ENCODE measurements around the gene RTN4R. TPM values are rescaled to one million over a fixed set of nuclear protein-coding genes. Genes with fewer than 3 reads are reported as not detected.

Gene RTN4R
- total RNA-seq, 1 experiment from 2014 or later, result 19.0 TPM

GRCh38 chr22:20296598-20296997 is 28.5 kb upstream of the RTN4R start:
- ChIA-PET POLR2A (no interaction called here), CTCF (no interaction called here), RAD21 (ENCODE audit: low non-redundant PET in 1 of 2, low total read pairs in 2 of 2, uncharacterized antibody in 2 of 2, unreplicated experiment in 2 of 2) (interaction anchor here in 1 of 2 experiments (0.7 kb wide), 1 partner anchor 20 kb away, joined by 3 read pairs; no protein-coding TSS in a partner anchor)
- peaks cover 3 to 17% of the 10 kb centered on the region in 2 experiments; a peak in 3 of 4 replicates for H3K4me1 ChIP-seq (ENCODE audit: control insufficient read depth in 1 of 2, insufficient read depth in 2 of 2, low read length in 2 of 2)
- H3K27me3 ChIP-seq (ENCODE audit: insufficient read depth, low read length), result no peaks in the 10 kb centered on the region
- H2AFZ ChIP-seq (ENCODE audit: low read depth, low read length, poor library complexity, severe bottlenecking), result no peak overlapping the region
- H3K9ac ChIP-seq (ENCODE audit: low read length), result no peak overlapping the region
- no peak overlapping the region for H3K4me3 ChIP-seq (replicated peaks in 1 of 2; ENCODE audit: low read depth in 1 of 2, low read length in 2 of 2)
- TF ChIP-seq ZBTB33 (IDR thresholded peaks at IDR 0.05; ENCODE audit: extremely low read depth, insufficient replicate concordance, low read length), result no peak
- no peak for TF ChIP-seq SIN3A (IDR thresholded peaks at IDR 0.05; ENCODE audit: low read depth)
- no peak for TF ChIP-seq CEBPB (IDR thresholded peaks at IDR 0.05; ENCODE audit: low read depth)
- TF ChIP-seq SRF (IDR thresholded peaks at IDR 0.05; ENCODE audit: low read depth), result no peak
- no peak for TF ChIP-seq EZH2phosphoT487 (IDR thresholded peaks at IDR 0.05; ENCODE audit: borderline replicate concordance)
- no peak for TF ChIP-seq JUND (IDR thresholded peaks at IDR 0.05)
- TF ChIP-seq REST (IDR thresholded peaks at IDR 0.05; ENCODE audit: low read depth), result no peak
- TF ChIP-seq FOSL1 (IDR thresholded peaks at IDR 0.05; ENCODE audit: low read depth), result no peak
- TF ChIP-seq CTCF (IDR thresholded peaks at IDR 0.05 in 2 of 3, conservative IDR thresholded peaks at IDR 0.05 in 1 of 3; ENCODE audit: borderline replicate concordance in 1 of 3, insufficient read depth in 1 of 3, low read depth in 2 of 3, low read length in 2 of 3), result no peak
- no peak for TF ChIP-seq POLR2A (IDR thresholded peaks at IDR 0.05; ENCODE audit: borderline replicate concordance, extremely low read depth, insufficient read depth, insufficient read length)
- no peak for TF ChIP-seq MAX (IDR thresholded peaks at IDR 0.05)
- no peak for TF ChIP-seq EGR1 (IDR thresholded peaks at IDR 0.05; ENCODE audit: low read depth)
- no peak for TF ChIP-seq YY1 (IDR thresholded peaks at IDR 0.05; ENCODE audit: extremely low read depth, insufficient replicate concordance, low read depth, low read length)
- TF ChIP-seq SP1 (IDR thresholded peaks at IDR 0.05; ENCODE audit: low read depth), result no peak
- TF ChIP-seq ATF3 (IDR thresholded peaks at IDR 0.05), result no peak
- no peak for TF ChIP-seq ELF1 (IDR thresholded peaks at IDR 0.05; ENCODE audit: borderline replicate concordance, low read depth)
- H3K27ac ChIP-seq (ENCODE audit: low read depth, low read length), result no peak overlapping the region
- no peaks in the 10 kb centered on the region for H4K20me1 ChIP-seq (ENCODE audit: insufficient read depth)
- no peaks in the 10 kb centered on the region for H3K9me2 ChIP-seq (ENCODE audit: insufficient read depth)
- no peaks in the 10 kb centered on the region for H3K9me3 ChIP-seq (ENCODE audit: control insufficient read depth in 1 of 2, insufficient read depth in 1 of 2, low read depth in 1 of 2, low read length in 2 of 2)
- no TSS peak for BruUV-seq (replicated peaks)
- H3K79me2 ChIP-seq (ENCODE audit: insufficient read depth, low read length), result no peaks in the 10 kb centered on the region
- no peak overlapping the region for H3K4me2 ChIP-seq (ENCODE audit: low read length)
- no peaks in the 10 kb centered on the region for H3K36me3 ChIP-seq (ENCODE audit: control insufficient read depth in 1 of 2, insufficient read depth in 2 of 2, low read length in 2 of 2)
- DNase-seq (ENCODE audit: low read depth, low spot score) (no peak), ATAC-seq (no peak)
- intact Hi-C loops (cut with micrococcal nuclease), result no loop called here

Measured in HCT116 (cell line).